ENCODE results near the gene MZT2A.
"Not testable (repeated sequence)": the region's sequence is repeated elsewhere in the genome, so short reads cannot be mapped to it uniquely, and the experiment has no call there.

GRCh38 chr2:131491469-131491836, 744 bp downstream of the MZT2A start:
- not testable (repeated sequence) for TF ChIP-seq CTCF (IDR thresholded peaks at IDR 0.05); USF1 (CRISPR knock-in tag; IDR thresholded peaks at IDR 0.05); ZNF232 (CRISPR knock-in tag; IDR thresholded peaks at IDR 0.05); ATF2 (CRISPR knock-in tag; IDR thresholded peaks at IDR 0.05; ENCODE audit: borderline replicate concordance, low read depth); E2F4 (CRISPR knock-in tag; IDR thresholded peaks at IDR 0.05; ENCODE audit: borderline replicate concordance, low read depth); IRF2 (CRISPR knock-in tag; IDR thresholded peaks at IDR 0.05; ENCODE audit: borderline replicate concordance, low read depth); MLX (CRISPR knock-in tag; IDR thresholded peaks at IDR 0.05); JUN (CRISPR knock-in tag; IDR thresholded peaks at IDR 0.05); PRDM15 (CRISPR knock-in tag; IDR thresholded peaks at IDR 0.05); ZNF121 (CRISPR knock-in tag; IDR thresholded peaks at IDR 0.05); CREM (CRISPR knock-in tag; IDR thresholded peaks at IDR 0.05); ATF6 (CRISPR knock-in tag; IDR thresholded peaks at IDR 0.05)
